HCT116 (cell line): ENCODE measurements around the gene UBE2L6. TPM values are rescaled to one million over a fixed set of nuclear protein-coding genes. Genes with fewer than 3 reads are reported as not detected.

Experiments
- ATAC-seq: fragments of 200-7000 bp; cut with Tn5 transposase; 2 replicates; pipeline ENCODE4 v1.9.1; 2020; ENCODE audit warnings: mild to moderate bottlenecking, moderate library complexity
- BruUV-seq: library from RNA; stranded (reverse); fragments of 400-500 nt; replicated peaks from 2 replicates; lab custom pipeline; 2021; lab: Mats Ljungman, UMichigan
- CTCF ChIA-PET: fragments of 300-600 bp; sonication (Branson Sonifier 250); formaldehyde crosslinking; loops from one replicate; lab custom pipeline; 2021; ENCODE audit warnings: antibody characterized with exemption; lab: Charles Lee
- POLR2A ChIA-PET: fragments of 300-600, 350-600 bp; sonication (Branson Sonifier 250); formaldehyde crosslinking; loops from one replicate; lab custom pipeline; 2021; ENCODE audit warnings: antibody characterized with exemption; lab: Charles Lee
- RAD21 ChIA-PET, 2 experiments: fragments of 300-600 bp; sonication (Branson Sonifier 250); formaldehyde crosslinking; loops; one replicate each; lab custom pipeline; 2023; ENCODE audit warnings: low total read pairs in 2 of 2; ENCODE audit not compliant: uncharacterized antibody in 2 of 2, unreplicated experiment in 2 of 2, low non-redundant PET in 1 of 2; lab: Charles Lee
- DNase-seq: peaks from one replicate; pipeline ENCODE4 v3.0.0-alpha.2; 2010; ENCODE audit warnings: low read depth, low spot score
- H2AFZ ChIP-seq: fragments of 200-600 bp; shearing (Covaris generic), sonication (generic); 2 replicates; pipeline ENCODE4 v1.6.1; 2017; ENCODE audit warnings: low read depth, mixed run types, mixed read lengths, antibody characterized with exemption, low read length; ENCODE audit not compliant: poor library complexity, severe bottlenecking
- H3K27ac ChIP-seq: 2 replicates; pipeline ENCODE4 v1.5.1; 2012; ENCODE audit warnings: low read depth, low read length
- H3K27me3 ChIP-seq: fragments of 200-600 bp; sonication (generic); 2 replicates; pipeline ENCODE4 v1.6.1; 2016; ENCODE audit warnings: mixed run types, low read length, mixed read lengths; ENCODE audit not compliant: insufficient read depth
- H3K36me3 ChIP-seq, 2 experiments: fragments of 200-500 bp in 1 of 2; fragments of 200-600 bp in 1 of 2; sonication (Bioruptor generic) in 1 of 2; sonication (generic) in 1 of 2; 2 replicates each; pipeline versions ENCODE4 v1.5.1 to v1.6.1; 2014 to 2016; ENCODE audit warnings: low read length in 2 of 2, inconsistent platforms in 1 of 2, mixed read lengths in 1 of 2, mixed run types in 1 of 2; ENCODE audit not compliant: insufficient read depth in 2 of 2, control insufficient read depth in 1 of 2
- H3K4me1 ChIP-seq, 2 experiments: fragments of 200-600 bp in 1 of 2; sonication (generic) in 1 of 2; 2 replicates each; pipeline versions ENCODE4 v1.5.1 to v1.6.1; 2012 to 2017; ENCODE audit warnings: low read length in 2 of 2, inconsistent platforms in 1 of 2, mild to moderate bottlenecking in 1 of 2, mixed read lengths in 1 of 2, mixed run types in 1 of 2, moderate library complexity in 1 of 2; ENCODE audit not compliant: insufficient read depth in 2 of 2, control insufficient read depth in 1 of 2
- H3K4me2 ChIP-seq: fragments of 200-600 bp; sonication (generic); 2 replicates; pipeline ENCODE4 v1.6.1; 2017; ENCODE audit warnings: mixed run types, low read length, mixed read lengths
- H3K4me3 ChIP-seq, 2 experiments: fragments of 200-600 bp in 1 of 2; sonication (generic) in 1 of 2; replicated peaks in 1 of 2; 2 replicates each; pipeline ENCODE4 v1.5.1; 2011 to 2016; ENCODE audit warnings: low read length in 2 of 2, control low read depth in 1 of 2, low read depth in 1 of 2, mild to moderate bottlenecking in 1 of 2, mixed read lengths in 1 of 2, mixed run types in 1 of 2
- H3K79me2 ChIP-seq: fragments of 200-600 bp; sonication (generic); 2 replicates; pipeline ENCODE4 v1.6.1; 2017; ENCODE audit warnings: mild to moderate bottlenecking, mixed run types, low read length, moderate library complexity, mixed read lengths; ENCODE audit not compliant: insufficient read depth
- H3K9ac ChIP-seq: fragments of 200-600 bp; sonication (generic); 2 replicates; pipeline ENCODE4 v1.6.1; 2016; ENCODE audit warnings: low read length, mixed read lengths
- H3K9me2 ChIP-seq: fragments of 200-600 bp; sonication (generic), shearing (Covaris generic); 2 replicates; pipeline ENCODE4 v1.6.1; 2017; ENCODE audit warnings: mixed run types, mild to moderate bottlenecking, moderate library complexity; ENCODE audit not compliant: insufficient read depth
- H3K9me3 ChIP-seq, 2 experiments: fragments of 200-500 bp in 1 of 2; fragments of 200-600 bp in 1 of 2; sonication (Bioruptor generic) in 1 of 2; sonication (generic) in 1 of 2; 2 replicates each; pipeline ENCODE4 v1.6.1; 2014 to 2017; ENCODE audit warnings: low read length in 2 of 2, mixed read lengths in 2 of 2, inconsistent platforms in 1 of 2, low read depth in 1 of 2, mild to moderate bottlenecking in 1 of 2, mixed run types in 1 of 2, moderate library complexity in 1 of 2; ENCODE audit not compliant: control insufficient read depth in 1 of 2, insufficient read depth in 1 of 2
- H4K20me1 ChIP-seq: fragments of 200-600 bp; sonication (generic), shearing (Covaris generic); 2 replicates; pipeline ENCODE4 v1.6.1; 2017; ENCODE audit warnings: mixed run types, mild to moderate bottlenecking, moderate library complexity; ENCODE audit not compliant: insufficient read depth
- ATF3 ChIP-seq: IDR thresholded peaks from 2 replicates; pipeline ENCODE4 v1.6.1; 2012
- CBX3 ChIP-seq: IDR thresholded peaks from 2 replicates; pipeline ENCODE4 v1.6.1; 2012; ENCODE audit warnings: low read depth
- CEBPB ChIP-seq: IDR thresholded peaks from 2 replicates; pipeline ENCODE4 v1.6.1; 2012; ENCODE audit warnings: low read depth
- EGR1 ChIP-seq: IDR thresholded peaks from 2 replicates; pipeline ENCODE4 v1.6.1; 2012; ENCODE audit warnings: low read depth
- ELF1 ChIP-seq: IDR thresholded peaks from 2 replicates; pipeline ENCODE4 v1.6.1; 2012; ENCODE audit warnings: low read depth, borderline replicate concordance
- EZH2 ChIP-seq: fragments of 200-600 bp; sonication (generic); IDR thresholded peaks from 2 replicates; pipeline ENCODE4 v1.6.1; 2017; ENCODE audit warnings: antibody characterized with exemption, mixed run types
- EZH2phosphoT487 ChIP-seq: fragments of 200-600 bp; IDR thresholded peaks from 2 replicates; pipeline ENCODE4 v1.6.1; 2018; ENCODE audit warnings: antibody characterized with exemption, borderline replicate concordance
- FOSL1 ChIP-seq: IDR thresholded peaks from 2 replicates; pipeline ENCODE4 v1.6.1; 2012; ENCODE audit warnings: low read depth
- JUND ChIP-seq: IDR thresholded peaks from 2 replicates; pipeline ENCODE4 v1.6.1; 2012
- POLR2A ChIP-seq: IDR thresholded peaks from 2 replicates; pipeline ENCODE4 v1.7.0; 2011; ENCODE audit warnings: borderline replicate concordance; ENCODE audit not compliant: insufficient read depth, insufficient read length; ENCODE audit errors: extremely low read depth
- POLR2AphosphoS5 ChIP-seq: IDR thresholded peaks from 2 replicates; pipeline ENCODE4 v1.6.1; 2011; ENCODE audit warnings: mild to moderate bottlenecking, low read depth, low read length, moderate library complexity
- RAD21 ChIP-seq: IDR thresholded peaks from 2 replicates; pipeline ENCODE4 v1.6.1; 2012; ENCODE audit warnings: low read depth, mild to moderate bottlenecking
- SIN3A ChIP-seq: IDR thresholded peaks from 2 replicates; pipeline ENCODE4 v1.6.1; 2012; ENCODE audit warnings: low read depth
- SP1 ChIP-seq: IDR thresholded peaks from 2 replicates; pipeline ENCODE4 v1.6.1; 2012; ENCODE audit warnings: low read depth
- TCF7L2 ChIP-seq: IDR thresholded peaks from 2 replicates; pipeline ENCODE4 v1.7.0; 2011; ENCODE audit warnings: borderline replicate concordance, inconsistent platforms; ENCODE audit not compliant: insufficient read depth, insufficient read length; ENCODE audit errors: extremely low read depth
- YY1 ChIP-seq: IDR thresholded peaks from 2 replicates; pipeline ENCODE4 v1.6.1; 2011; ENCODE audit warnings: low read length, low read depth, moderate library complexity, mild to moderate bottlenecking; ENCODE audit not compliant: insufficient replicate concordance; ENCODE audit errors: extremely low read depth
- ZBTB33 ChIP-seq: IDR thresholded peaks from 2 replicates; pipeline ENCODE4 v1.6.1; 2011; ENCODE audit warnings: mild to moderate bottlenecking, low read length, moderate library complexity; ENCODE audit not compliant: insufficient replicate concordance; ENCODE audit errors: extremely low read depth
- ZFX ChIP-seq: fragments of 450-650 bp; IDR thresholded peaks from 2 replicates; pipeline ENCODE4 v1.6.1; 2017
- ZNF274 ChIP-seq: fragments of 200-500 bp; sonication (Bioruptor generic); IDR thresholded peaks from 2 replicates; pipeline ENCODE4 v1.6.1; 2014; ENCODE audit warnings: mild to moderate bottlenecking, low read depth, low read length, inconsistent platforms
- intact Hi-C: fragments of 100-400 bp; cut with micrococcal nuclease; formaldehyde crosslinking; loops from 2 replicates; pipeline ENCODE4 v1.10.0; 2022
- total RNA-seq: library from RNA; stranded (reverse); gene quantifications from one replicate; pipeline ENCODE4 v1.2.1, GENCODE V29; 2021; ENCODE audit not compliant: unreplicated experiment
- TF ChIP-seq, protein P1 (sequence below): IDR thresholded peaks from 2 replicates; pipeline ENCODE4 v1.6.1; 2012
- TF ChIP-seq, protein P2 (sequence below), 3 experiments: fragments of 200-600 bp in 1 of 3; sonication (generic) in 1 of 3; IDR thresholded peaks in 2 of 3; conservative IDR thresholded peaks in 1 of 3; 2 replicates each; pipeline ENCODE4 v1.5.1; 2012 to 2017; ENCODE audit warnings: low read depth in 2 of 3, low read length in 2 of 3, antibody characterized with exemption in 1 of 3, borderline replicate concordance in 1 of 3, control low read depth in 1 of 3, mild to moderate bottlenecking in 1 of 3, mixed read lengths in 1 of 3, mixed run types in 1 of 3, moderate library complexity in 1 of 3; ENCODE audit not compliant: insufficient read depth in 1 of 3

Gene UBE2L6
- total RNA-seq, 1 experiment from 2014 or later = 24.8 TPM

DNA sequence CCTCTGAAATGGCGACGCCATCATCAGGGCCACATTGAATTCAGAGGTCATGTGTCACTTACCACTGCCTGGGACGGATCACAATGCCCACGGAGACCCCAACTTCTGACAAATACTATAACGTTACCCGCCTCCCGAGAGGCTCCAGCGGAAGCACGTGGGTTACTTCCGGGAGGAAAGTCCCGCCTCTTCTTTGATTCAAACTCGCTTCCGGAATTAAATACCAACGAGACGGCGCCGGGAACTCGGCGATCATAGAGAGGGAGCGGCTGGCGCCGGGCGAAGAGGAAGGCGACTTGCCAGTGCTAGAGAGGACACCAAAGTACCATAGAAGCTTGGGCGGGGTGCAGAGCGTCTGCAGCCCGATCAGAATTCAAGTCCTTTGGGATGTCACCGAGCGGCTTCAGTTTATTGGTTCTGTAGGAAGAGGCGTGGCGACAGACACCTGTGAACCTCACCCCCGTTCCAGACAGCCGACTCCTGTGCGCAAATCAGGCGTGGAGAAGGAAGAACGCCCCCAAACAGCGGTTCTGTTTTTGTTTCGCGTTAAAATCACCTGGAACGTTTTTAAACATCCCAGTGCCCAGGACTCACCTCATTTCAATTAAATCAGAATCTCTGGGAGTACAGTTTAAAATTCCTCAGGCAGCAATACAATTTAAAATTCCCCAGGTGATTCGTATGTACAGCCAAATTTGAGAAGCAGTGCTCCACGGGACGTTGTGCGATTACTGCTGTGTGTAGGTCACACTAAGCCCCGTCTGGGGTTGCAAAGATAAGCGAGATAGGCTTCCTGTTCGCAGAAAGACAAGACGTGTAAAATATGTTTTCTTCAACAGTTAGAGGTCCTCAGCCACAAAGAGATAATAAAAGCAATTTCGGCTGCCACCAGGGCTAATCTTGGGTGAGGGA lies 36.6 kb downstream of the UBE2L6 start, which contains the start of gene TIMM10:
TIMM10 (minus strand) TSS at position 159 of the 912 bp plus-strand sequence. CDS start 565 bp downstream, outside the sequence.
- TSS peak; percentile 77 for BruUV-seq
- H2AFZ ChIP-seq = peak within 1 kb of the TSS; percentile 75
- CTCF ChIA-PET = interaction anchor here (1.3 to 2.1 kb wide), 2 partner anchors 39 to 114 kb away, joined by 4 to 6 read pairs; no protein-coding TSS in a partner anchor
- peaks cover 16 to 17% of the 10 kb centered on the region in 2 experiments for H3K4me1 ChIP-seq
- RAD21 ChIA-PET = interaction anchor here in 1 of 2 experiments (1.2 kb wide), 1 partner anchor 37 kb away, joined by 3 read pairs; no protein-coding TSS in a partner anchor
- peak within 1 kb of the TSS; percentile 83 for H3K9ac ChIP-seq
- H3K9me2 ChIP-seq = no peaks in the 10 kb centered on the region
- peak within 1 kb of the TSS; percentile 61 for H3K27ac ChIP-seq
- POLR2A ChIA-PET = interaction anchor here (0.6 kb wide), 1 partner anchor 70 kb away, joined by 3 read pairs; the partner anchor contains the start of gene RTN4RL2
- H3K27me3 ChIP-seq = no peaks in the 10 kb centered on the region
- no peaks in the 10 kb centered on the region for H3K9me3 ChIP-seq
- DNase-seq (peak; percentile 99), ATAC-seq (peak; percentile 95)
- H3K79me2 ChIP-seq = peaks cover 26% of the 10 kb centered on the region
- peak within 1 kb of the TSS; percentile 93 for H3K4me2 ChIP-seq
- H4K20me1 ChIP-seq = no peaks in the 10 kb centered on the region
- intact Hi-C loops = loop anchor here (1.0 kb wide), 2 partner anchors 113 to 181 kb away; partner anchors contain the start of genes MED19 and TMX2
- peaks cover 2 to 7% of the 10 kb centered on the region in 2 experiments; a peak in 1 of 4 replicates for H3K36me3 ChIP-seq
- H3K4me3 ChIP-seq = peak within 1 kb of the TSS; percentile 64 to 84
- TF ChIP-seq ZFX (peak; percentile 50; the same call in 1 of the 2 replicates), ZBTB33 (peak; percentile 57), TCF7L2 (peak; percentile 83), JUND (no peak), FOSL1 (peak; percentile 33; the same call in 1 of the 2 replicates), EZH2phosphoT487 (no peak), ATF3 (no peak), EZH2 (no peak), POLR2A (peak; percentile 75), CBX3 (peak; percentile 90; the same call in 1 of the 2 replicates), SIN3A (peak; percentile 95), YY1 (peak; percentile 35), ELF1 (peak; percentile 92), ZNF274 (no peak), EGR1 (peak; percentile 63), SP1 (peak; percentile 78), RAD21 (peak; percentile 16; the same call in 1 of the 2 replicates), POLR2AphosphoS5 (peak; percentile 90), CEBPB (no peak)
- TF ChIP-seq, protein P1, sequence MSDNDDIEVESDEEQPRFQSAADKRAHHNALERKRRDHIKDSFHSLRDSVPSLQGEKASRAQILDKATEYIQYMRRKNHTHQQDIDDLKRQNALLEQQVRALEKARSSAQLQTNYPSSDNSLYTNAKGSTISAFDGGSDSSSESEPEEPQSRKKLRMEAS = peak; percentile 97
- TF ChIP-seq, protein P2, sequence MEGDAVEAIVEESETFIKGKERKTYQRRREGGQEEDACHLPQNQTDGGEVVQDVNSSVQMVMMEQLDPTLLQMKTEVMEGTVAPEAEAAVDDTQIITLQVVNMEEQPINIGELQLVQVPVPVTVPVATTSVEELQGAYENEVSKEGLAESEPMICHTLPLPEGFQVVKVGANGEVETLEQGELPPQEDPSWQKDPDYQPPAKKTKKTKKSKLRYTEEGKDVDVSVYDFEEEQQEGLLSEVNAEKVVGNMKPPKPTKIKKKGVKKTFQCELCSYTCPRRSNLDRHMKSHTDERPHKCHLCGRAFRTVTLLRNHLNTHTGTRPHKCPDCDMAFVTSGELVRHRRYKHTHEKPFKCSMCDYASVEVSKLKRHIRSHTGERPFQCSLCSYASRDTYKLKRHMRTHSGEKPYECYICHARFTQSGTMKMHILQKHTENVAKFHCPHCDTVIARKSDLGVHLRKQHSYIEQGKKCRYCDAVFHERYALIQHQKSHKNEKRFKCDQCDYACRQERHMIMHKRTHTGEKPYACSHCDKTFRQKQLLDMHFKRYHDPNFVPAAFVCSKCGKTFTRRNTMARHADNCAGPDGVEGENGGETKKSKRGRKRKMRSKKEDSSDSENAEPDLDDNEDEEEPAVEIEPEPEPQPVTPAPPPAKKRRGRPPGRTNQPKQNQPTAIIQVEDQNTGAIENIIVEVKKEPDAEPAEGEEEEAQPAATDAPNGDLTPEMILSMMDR (IDR thresholded peaks at IDR 0.05 in 2 of 3, conservative IDR thresholded peaks at IDR 0.05 in 1 of 3; ENCODE audit: borderline replicate concordance in 1 of 3, insufficient read depth in 1 of 3, low read depth in 2 of 3, low read length in 2 of 3) = no peak
